ENCODE results near the gene SENP1. TPM values are rescaled to one million over a fixed set of nuclear protein-coding genes. Genes with fewer than 3 reads are reported as not detected.
A peak's percentile ranks its signal among the peaks of the same experiment; 100 is the strongest.
"Not testable (repeated sequence)": the region's sequence is repeated elsewhere in the genome, so short reads cannot be mapped to it uniquely, and the experiment has no call there.

Gene SENP1
- polyA plus RNA-seq, 2 of the 4 experiments (the other 2 are of a cell fraction) = 13.9 to 49.3 TPM

DNA sequence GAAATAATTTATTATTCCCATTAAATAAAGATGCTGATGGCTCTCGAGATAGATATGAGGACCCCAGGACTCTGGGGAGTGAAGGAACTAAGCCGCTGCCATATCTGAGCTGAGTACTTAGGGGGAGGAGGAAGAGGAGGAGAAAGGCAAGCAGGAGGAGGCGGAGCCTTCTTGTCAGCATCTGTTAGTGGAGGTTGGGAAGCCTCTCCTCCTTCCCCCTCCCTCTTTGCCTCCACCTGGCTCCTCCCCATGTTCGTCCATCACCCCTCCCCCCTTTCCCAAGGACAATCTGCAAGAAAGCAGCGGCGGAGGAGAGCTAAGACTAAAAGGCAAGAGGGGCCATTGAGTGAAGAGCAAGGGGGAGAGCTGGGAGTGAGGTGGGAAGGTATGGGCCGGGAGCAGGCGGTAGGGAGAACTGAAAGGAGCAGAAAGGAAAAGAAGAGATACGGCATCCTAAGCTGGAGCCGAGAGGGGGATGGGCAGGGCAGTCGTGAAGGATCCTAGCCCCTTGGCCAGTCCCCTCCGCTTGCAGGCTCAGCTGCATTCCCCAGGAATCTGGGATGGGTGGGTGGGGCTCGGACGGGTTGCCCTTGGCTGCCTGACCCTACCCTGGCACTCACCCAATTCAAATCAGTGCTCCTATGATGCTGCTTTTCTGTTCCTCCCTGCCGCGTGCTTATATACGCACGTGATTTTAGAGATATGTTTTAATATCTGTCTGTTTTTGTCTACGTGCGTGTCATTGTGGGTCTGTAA, 13.4 kb upstream of the SENP1 start, which contains the start of gene PFKM:
Gene PFKM (plus strand): TSS at position 287 of the 756 bp plus-strand sequence. CDS start 3,411 bp downstream, outside the sequence.
- Histone ChIP-seq H3K27ac (peak within 1 kb of the TSS; percentile 74 to 88), H3K4me1 (peaks cover 16% of the 10 kb centered on the region), H3K4me3 (peak within 1 kb of the TSS; percentile 74), H3K4me2 (peak within 1 kb of the TSS; percentile 89), H3K9me3 (no peaks in the 10 kb centered on the region)
- DNase-seq (ENCODE audit: low read depth in 1 of 2, low spot score in 1 of 2) (peak; percentile 92 to 93), ATAC-seq (peak; percentile 99 to 100), FAIRE-seq (no peak)
- 3% methylated on average over 20 of the region's 20 CpGs for WGBS (ENCODE audit: missing lambda C conversion rate)
- CTCF ChIA-PET = interaction anchor here (0.7 to 2.1 kb wide), 7 partner anchors 10 to 499 kb away, joined by 3 to 6 read pairs (median 3); no protein-coding TSS in a partner anchor
- TF ChIP-seq, protein P1, sequence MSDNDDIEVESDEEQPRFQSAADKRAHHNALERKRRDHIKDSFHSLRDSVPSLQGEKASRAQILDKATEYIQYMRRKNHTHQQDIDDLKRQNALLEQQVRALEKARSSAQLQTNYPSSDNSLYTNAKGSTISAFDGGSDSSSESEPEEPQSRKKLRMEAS (IDR thresholded peaks at IDR 0.05) = peak; percentile 50; the same call in 1 of the 2 replicates
- TF ChIP-seq MAZ (IDR thresholded peaks at IDR 0.05; ENCODE audit: borderline replicate concordance, low read depth, low read length) = no peak
- TF ChIP-seq RAD21 (conservative IDR thresholded peaks at IDR 0.05 in 1 of 2, IDR thresholded peaks at IDR 0.05 in 1 of 2) = no peak
- TF ChIP-seq POLR2A (IDR thresholded peaks at IDR 0.05; ENCODE audit: low read length) = peak; percentile 47
- TF ChIP-seq NR3C1 (IDR thresholded peaks at IDR 0.05) = no peak
- TF ChIP-seq, protein P2, sequence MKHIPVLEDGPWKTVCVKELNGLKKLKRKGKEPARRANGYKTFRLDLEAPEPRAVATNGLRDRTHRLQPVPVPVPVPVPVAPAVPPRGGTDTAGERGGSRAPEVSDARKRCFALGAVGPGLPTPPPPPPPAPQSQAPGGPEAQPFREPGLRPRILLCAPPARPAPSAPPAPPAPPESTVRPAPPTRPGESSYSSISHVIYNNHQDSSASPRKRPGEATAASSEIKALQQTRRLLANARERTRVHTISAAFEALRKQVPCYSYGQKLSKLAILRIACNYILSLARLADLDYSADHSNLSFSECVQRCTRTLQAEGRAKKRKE (CRISPR knock-in tag; IDR thresholded peaks at IDR 0.05; ENCODE audit: low read depth) = no peak
- peak; percentile 17 to 42; a peak in 1 of 5 replicates for TF ChIP-seq JUN (IDR thresholded peaks at IDR 0.05)
- TF ChIP-seq CHD2 (IDR thresholded peaks at IDR 0.05; ENCODE audit: low read length, partially characterized antibody) = peak; percentile 44
- POLR2A ChIA-PET = interaction anchor here (1.8 to 1.9 kb wide), 2 partner anchors 14 to 38 kb away, joined by 16 to 17 read pairs; partner anchors contain the start of genes ASB8 and SENP1

DNA sequence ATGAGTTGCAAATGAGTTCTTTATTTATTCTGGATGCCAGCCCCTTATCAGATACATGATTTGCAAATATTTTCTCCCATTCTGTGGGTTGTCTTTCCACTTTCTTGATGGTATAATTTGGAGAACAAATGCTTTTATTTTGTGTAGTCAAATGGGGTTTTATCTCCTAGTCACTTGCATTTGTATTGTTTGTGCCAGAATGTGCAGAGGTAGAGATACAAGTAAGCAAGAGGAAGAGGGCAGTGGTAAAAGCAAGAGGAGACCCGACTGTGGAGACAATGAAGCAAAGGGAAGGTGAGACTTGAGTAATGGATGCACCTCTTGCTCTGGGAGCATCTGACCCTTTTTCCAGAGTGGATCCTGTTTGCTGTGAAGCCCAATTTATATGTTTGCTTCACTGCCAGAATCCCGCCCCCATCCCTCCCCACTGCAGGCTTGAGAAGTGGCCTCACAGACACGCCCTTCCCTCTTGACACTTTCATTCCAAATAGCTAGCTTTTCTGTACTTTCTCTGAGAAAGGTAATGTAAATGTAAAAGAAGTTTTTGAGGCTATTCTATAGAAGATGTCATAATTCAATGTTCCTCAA, 12.5 kb upstream of the SENP1 start:
- Histone ChIP-seq H3K4me2 (peak overlapping the region; percentile 89), H3K4me3 (peak overlapping the region; percentile 74), H3K4me1 (peaks cover 16% of the 10 kb centered on the region), H3K27ac (peak overlapping the region; percentile 45 to 72; a peak in 5 of 6 replicates), H3K9me3 (no peaks in the 10 kb centered on the region)
- ChIA-PET CTCF (interaction anchor here (0.9 to 2.1 kb wide), 3 partner anchors 12 to 500 kb away, joined by 3 to 6 read pairs (median 3); no protein-coding TSS in a partner anchor), POLR2A (interaction anchor here (1.8 kb wide), 1 partner anchor 13 kb away, joined by 17 read pairs; the partner anchor contains the start of gene SENP1)
- TF ChIP-seq, protein P3, sequence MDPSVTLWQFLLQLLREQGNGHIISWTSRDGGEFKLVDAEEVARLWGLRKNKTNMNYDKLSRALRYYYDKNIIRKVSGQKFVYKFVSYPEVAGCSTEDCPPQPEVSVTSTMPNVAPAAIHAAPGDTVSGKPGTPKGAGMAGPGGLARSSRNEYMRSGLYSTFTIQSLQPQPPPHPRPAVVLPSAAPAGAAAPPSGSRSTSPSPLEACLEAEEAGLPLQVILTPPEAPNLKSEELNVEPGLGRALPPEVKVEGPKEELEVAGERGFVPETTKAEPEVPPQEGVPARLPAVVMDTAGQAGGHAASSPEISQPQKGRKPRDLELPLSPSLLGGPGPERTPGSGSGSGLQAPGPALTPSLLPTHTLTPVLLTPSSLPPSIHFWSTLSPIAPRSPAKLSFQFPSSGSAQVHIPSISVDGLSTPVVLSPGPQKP (IDR thresholded peaks at IDR 0.05; ENCODE audit: low read depth, low read length) = no peak
- TF ChIP-seq NFE2L2 (conservative IDR thresholded peaks at IDR 0.05; ENCODE audit: low read length) = no peak
- TF ChIP-seq RARB (CRISPR knock-in tag; IDR thresholded peaks at IDR 0.05) = no peak
- 10% methylated on average over 3 of the region's 3 CpGs for WGBS (ENCODE audit: missing lambda C conversion rate)
- ATAC-seq (no peak), DNase-seq (ENCODE audit: low read depth in 1 of 2, low spot score in 1 of 2) (no peak), FAIRE-seq (no peak)

DNA sequence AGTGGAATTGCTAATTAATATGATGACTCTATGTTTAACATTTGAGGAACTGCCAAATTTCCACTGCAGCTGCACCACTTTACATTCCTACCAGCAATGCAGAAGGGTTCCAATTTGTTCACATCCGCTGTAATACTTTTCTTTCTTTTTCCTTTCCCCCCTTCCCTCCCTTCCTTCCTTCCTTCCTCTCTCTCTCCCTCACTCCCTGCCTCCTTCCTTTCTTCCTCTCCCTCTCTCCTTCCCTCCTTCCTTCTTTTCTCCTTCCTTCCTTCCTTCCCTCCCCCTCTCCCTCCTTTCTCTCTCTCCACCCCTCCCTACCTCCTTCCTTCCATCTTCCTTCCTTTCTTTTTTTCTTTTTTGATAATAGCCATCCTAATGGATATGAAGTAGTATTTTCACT, 10.1 kb upstream of the SENP1 start:
- ATAC-seq (no peak), DNase-seq (ENCODE audit: low read depth in 1 of 2, low spot score in 1 of 2) (no peak), FAIRE-seq (no peak)
- H3K4me2 ChIP-seq = no peak overlapping the region
- 97% methylated on average over 1 of the region's 1 CpG for WGBS (ENCODE audit: missing lambda C conversion rate)
- H3K27ac ChIP-seq = no peak overlapping the region
- no peaks in the 10 kb centered on the region for H3K9me3 ChIP-seq
- POLR2A ChIA-PET = no interaction called here
- no peak overlapping the region for H3K4me3 ChIP-seq
- peaks cover 16% of the 10 kb centered on the region for H3K4me1 ChIP-seq
- CTCF ChIA-PET = no interaction called here
- TF ChIP-seq HOXA7 (CRISPR knock-in tag; IDR thresholded peaks at IDR 0.05) = no peak
- TF ChIP-seq GATA3 (IDR thresholded peaks at IDR 0.05; ENCODE audit: borderline replicate concordance) = no peak
- TF ChIP-seq EP300 (IDR thresholded peaks at IDR 0.05) = no peak
- TF ChIP-seq, protein P4, sequence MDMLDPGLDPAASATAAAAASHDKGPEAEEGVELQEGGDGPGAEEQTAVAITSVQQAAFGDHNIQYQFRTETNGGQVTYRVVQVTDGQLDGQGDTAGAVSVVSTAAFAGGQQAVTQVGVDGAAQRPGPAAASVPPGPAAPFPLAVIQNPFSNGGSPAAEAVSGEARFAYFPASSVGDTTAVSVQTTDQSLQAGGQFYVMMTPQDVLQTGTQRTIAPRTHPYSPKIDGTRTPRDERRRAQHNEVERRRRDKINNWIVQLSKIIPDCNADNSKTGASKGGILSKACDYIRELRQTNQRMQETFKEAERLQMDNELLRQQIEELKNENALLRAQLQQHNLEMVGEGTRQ (IDR thresholded peaks at IDR 0.05) = no peak
- TF ChIP-seq, protein P5, sequence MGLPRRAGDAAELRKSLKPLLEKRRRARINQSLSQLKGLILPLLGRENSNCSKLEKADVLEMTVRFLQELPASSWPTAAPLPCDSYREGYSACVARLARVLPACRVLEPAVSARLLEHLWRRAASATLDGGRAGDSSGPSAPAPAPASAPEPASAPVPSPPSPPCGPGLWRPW (IDR thresholded peaks at IDR 0.05) = no peak
- no peak for TF ChIP-seq HOXB5 (CRISPR knock-in tag; IDR thresholded peaks at IDR 0.05)

DNA sequence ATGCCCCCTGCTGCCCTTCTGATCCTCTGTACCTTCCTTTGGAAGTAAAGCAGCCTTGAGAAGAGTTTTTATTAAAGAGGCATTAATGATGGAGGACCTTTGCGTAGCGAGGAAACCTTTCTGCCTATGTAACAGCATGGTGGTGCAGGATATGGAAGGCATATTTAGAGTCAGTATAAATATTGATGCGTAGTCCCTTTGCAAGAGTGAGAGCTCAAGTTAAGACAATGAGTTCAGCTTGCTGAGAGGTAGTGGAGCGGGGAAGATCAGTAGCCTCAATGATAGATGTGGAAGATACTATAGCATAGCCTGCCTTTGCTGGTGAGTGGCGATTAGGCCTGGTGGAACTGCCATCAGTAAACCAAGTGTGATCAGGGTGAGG, 5.4 kb upstream of the SENP1 start:
- H3K27ac ChIP-seq; H3K4me2 ChIP-seq; POLR2A ChIA-PET; DNase-seq (ENCODE audit: low read depth in 1 of 2, low spot score in 1 of 2); H3K9me3 ChIP-seq; FAIRE-seq; ATAC-seq; H3K4me3 ChIP-seq; H3K4me1 ChIP-seq: not testable (repeated sequence)
- 85% methylated on average over 5 of the region's 5 CpGs for WGBS (ENCODE audit: missing lambda C conversion rate)
- CTCF ChIA-PET = interaction anchor here (1.2 kb wide), 1 partner anchor 13 kb away, joined by 3 read pairs; no protein-coding TSS in a partner anchor

Data from A549 (cell line).